HepG2 (cell line): ENCODE measurements around the gene ACSM5. TPM values are rescaled to one million over a fixed set of nuclear protein-coding genes. Genes with fewer than 3 reads are reported as not detected.

ENCODE experiments used
- CHD2 ChIP-seq: IDR thresholded peaks from 2 replicates; pipeline ENCODE4 v1.6.1; 2011; ENCODE audit warnings: low read depth, low read length, improper control_type of control experiment
- HHEX ChIP-seq: IDR thresholded peaks from 2 replicates; pipeline ENCODE4 v1.6.1; 2016; ENCODE audit warnings: control low read depth
- HOMEZ ChIP-seq: IDR thresholded peaks from 2 replicates; pipeline ENCODE4 v1.6.1; 2016; ENCODE audit warnings: low read depth
- PTBP1 ChIP-seq: fragments of 200-400 bp; formaldehyde crosslinking; IDR thresholded peaks from 2 replicates; pipeline ENCODE4 v1.6.1; 2018; ENCODE audit warnings: low read length, low read depth; ENCODE audit not compliant: poor library complexity, severe bottlenecking
- RFX1 ChIP-seq: fragments of 450-650 bp; IDR thresholded peaks from 2 replicates; pipeline ENCODE4 v1.6.1; 2017
- SALL1 ChIP-seq: sonication (generic); formaldehyde crosslinking; IDR thresholded peaks from 2 replicates; pipeline ENCODE4 v1.8.0; 2022; ENCODE audit warnings: mild to moderate bottlenecking, missing genetic modification reagents
- ZBTB7B ChIP-seq: sonication (generic); formaldehyde crosslinking; IDR thresholded peaks from 2 replicates; pipeline ENCODE4 v1.4.0; 2020; ENCODE audit warnings: missing genetic modification reagents
- ZFY ChIP-seq: sonication (generic); formaldehyde crosslinking; IDR thresholded peaks from 2 replicates; pipeline ENCODE4 v1.4.0; 2020; ENCODE audit warnings: missing genetic modification reagents
- ZNF337 ChIP-seq: sonication (generic); formaldehyde crosslinking; IDR thresholded peaks from 2 replicates; pipeline ENCODE4 v1.5.1; 2020; ENCODE audit warnings: missing genetic modification reagents, low read depth, mild to moderate bottlenecking, borderline replicate concordance
- ZNF367 ChIP-seq: sonication (generic); formaldehyde crosslinking; IDR thresholded peaks from 2 replicates; pipeline ENCODE4 v1.4.0; 2020; ENCODE audit warnings: missing genetic modification reagents, borderline replicate concordance
- ZNF776 ChIP-seq: sonication (generic); formaldehyde crosslinking; IDR thresholded peaks from 2 replicates; pipeline ENCODE4 v1.4.0; 2020; ENCODE audit warnings: mild to moderate bottlenecking, missing genetic modification reagents
- ZNF879 ChIP-seq: sonication (generic); formaldehyde crosslinking; IDR thresholded peaks from 2 replicates; pipeline ENCODE4 v1.8.1; 2023; ENCODE audit warnings: missing genetic modification reagents
- ZNF883 ChIP-seq: sonication (generic); formaldehyde crosslinking; IDR thresholded peaks from 2 replicates; pipeline ENCODE4 v1.5.1; 2020; ENCODE audit warnings: mild to moderate bottlenecking, missing genetic modification reagents; ENCODE audit errors: not compliant biosample characterization
- polyA plus RNA-seq, 8 experiments: library from polyadenylated mRNA; depleted of rRNA in 3 of 8; stranded (reverse) in 7 of 8; unstranded in 1 of 8; fragments of >200 nt; fragmentation: Illumina TruSeq in 4 of 8; extraction: Trizol in 4 of 8; gene quantifications; 2 replicates each; pipeline versions ENCODE4 v1.2.1 to v1.2.3, GENCODE V29; 2011 to 2016; ENCODE audit warnings: low read depth in 4 of 8, missing spikeins in 1 of 8, mixed read lengths in 1 of 8; ENCODE audit not compliant: insufficient read depth in 1 of 8
- total RNA-seq, 5 experiments: library from RNA; depleted of rRNA; stranded (reverse); fragments of >200 nt; fragmentation: Illumina TruSeq; extraction: Trizol; gene quantifications; 2 replicates each; pipeline ENCODE4 v1.2.3, GENCODE V29; 2016; ENCODE audit warnings: low read depth in 1 of 5
- TF ChIP-seq, protein P1 (sequence below): sonication (generic); formaldehyde crosslinking; IDR thresholded peaks from 2 replicates; pipeline ENCODE4 v1.5.1; 2020; ENCODE audit warnings: mild to moderate bottlenecking, missing genetic modification reagents, moderate library complexity
- TF ChIP-seq, protein P2 (sequence below): sonication (generic); formaldehyde crosslinking; IDR thresholded peaks from 2 replicates; pipeline ENCODE4 v1.8.0; 2022; ENCODE audit warnings: missing genetic modification reagents, mild to moderate bottlenecking, inconsistent platforms, borderline replicate concordance
- TF ChIP-seq, protein P3 (sequence below): sonication (generic); formaldehyde crosslinking; IDR thresholded peaks from 2 replicates; pipeline ENCODE4 v1.5.0; 2020; ENCODE audit warnings: mild to moderate bottlenecking, missing genetic modification reagents, borderline replicate concordance
- TF ChIP-seq, protein P4 (sequence below): sonication (generic); formaldehyde crosslinking; IDR thresholded peaks from 2 replicates; pipeline ENCODE4 v1.4.0; 2020; ENCODE audit warnings: mild to moderate bottlenecking, missing genetic modification reagents
- TF ChIP-seq, protein P5 (sequence below): sonication (generic); formaldehyde crosslinking; IDR thresholded peaks from 2 replicates; pipeline ENCODE4 v1.5.1; 2020; ENCODE audit warnings: missing genetic modification reagents, mild to moderate bottlenecking, borderline replicate concordance

The ACSM5 gene
- total and polyA plus RNA-seq, 2 of the 13 experiments (the other 11 are each of a cell fraction or from before 2014, with no cell fraction given): 9.1 to 15.0 TPM

GRCh38 chr16:20383106-20384029 is 26.0 kb upstream of the ACSM5 start (continued):
- TF ChIP-seq SALL1 (CRISPR knock-in tag) (no peak), ZNF883 (CRISPR knock-in tag) (no peak), ZNF337 (CRISPR knock-in tag) (no peak), CHD2 (no peak), ZFY (no peak), ZNF367 (CRISPR knock-in tag) (no peak), ZNF879 (CRISPR knock-in tag) (no peak), ZBTB7B (CRISPR knock-in tag) (no peak), ZNF776 (CRISPR knock-in tag) (no peak), RFX1 (no peak), PTBP1 (no peak), HOMEZ (no peak), HHEX (no peak)
- TF ChIP-seq, protein P1, sequence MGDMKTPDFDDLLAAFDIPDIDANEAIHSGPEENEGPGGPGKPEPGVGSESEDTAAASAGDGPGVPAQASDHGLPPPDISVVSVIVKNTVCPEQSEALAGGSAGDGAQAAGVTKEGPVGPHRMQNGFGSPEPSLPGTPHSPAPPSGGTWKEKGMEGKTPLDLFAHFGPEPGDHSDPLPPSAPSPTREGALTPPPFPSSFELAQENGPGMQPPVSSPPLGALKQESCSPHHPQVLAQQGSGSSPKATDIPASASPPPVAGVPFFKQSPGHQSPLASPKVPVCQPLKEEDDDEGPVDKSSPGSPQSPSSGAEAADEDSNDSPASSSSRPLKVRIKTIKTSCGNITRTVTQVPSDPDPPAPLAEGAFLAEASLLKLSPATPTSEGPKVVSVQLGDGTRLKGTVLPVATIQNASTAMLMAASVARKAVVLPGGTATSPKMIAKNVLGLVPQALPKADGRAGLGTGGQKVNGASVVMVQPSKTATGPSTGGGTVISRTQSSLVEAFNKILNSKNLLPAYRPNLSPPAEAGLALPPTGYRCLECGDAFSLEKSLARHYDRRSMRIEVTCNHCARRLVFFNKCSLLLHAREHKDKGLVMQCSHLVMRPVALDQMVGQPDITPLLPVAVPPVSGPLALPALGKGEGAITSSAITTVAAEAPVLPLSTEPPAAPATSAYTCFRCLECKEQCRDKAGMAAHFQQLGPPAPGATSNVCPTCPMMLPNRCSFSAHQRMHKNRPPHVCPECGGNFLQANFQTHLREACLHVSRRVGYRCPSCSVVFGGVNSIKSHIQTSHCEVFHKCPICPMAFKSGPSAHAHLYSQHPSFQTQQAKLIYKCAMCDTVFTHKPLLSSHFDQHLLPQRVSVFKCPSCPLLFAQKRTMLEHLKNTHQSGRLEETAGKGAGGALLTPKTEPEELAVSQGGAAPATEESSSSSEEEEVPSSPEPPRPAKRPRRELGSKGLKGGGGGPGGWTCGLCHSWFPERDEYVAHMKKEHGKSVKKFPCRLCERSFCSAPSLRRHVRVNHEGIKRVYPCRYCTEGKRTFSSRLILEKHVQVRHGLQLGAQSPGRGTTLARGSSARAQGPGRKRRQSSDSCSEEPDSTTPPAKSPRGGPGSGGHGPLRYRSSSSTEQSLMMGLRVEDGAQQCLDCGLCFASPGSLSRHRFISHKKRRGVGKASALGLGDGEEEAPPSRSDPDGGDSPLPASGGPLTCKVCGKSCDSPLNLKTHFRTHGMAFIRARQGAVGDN (CRISPR knock-in tag): 0 out of 2 replicates have a peak, but pooled peaks have one; percentile 21
- TF ChIP-seq, protein P2, sequence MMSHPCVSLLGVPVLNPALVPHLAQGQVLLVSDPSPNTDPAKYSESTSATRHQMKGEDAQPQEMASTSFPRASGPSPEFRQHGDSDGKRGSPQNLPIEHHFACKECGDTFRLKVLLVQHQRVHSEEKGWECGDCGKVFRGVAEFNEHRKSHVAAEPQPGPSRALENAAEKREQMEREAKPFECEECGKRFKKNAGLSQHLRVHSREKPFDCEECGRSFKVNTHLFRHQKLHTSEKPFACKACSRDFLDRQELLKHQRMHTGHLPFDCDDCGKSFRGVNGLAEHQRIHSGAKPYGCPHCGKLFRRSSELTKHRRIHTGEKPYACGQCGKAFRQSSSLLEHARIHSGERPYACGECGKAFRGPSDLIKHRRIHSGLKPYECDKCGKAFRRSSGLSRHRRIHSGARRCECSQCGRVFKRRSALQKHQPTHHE: no peak
- TF ChIP-seq, protein P3, sequence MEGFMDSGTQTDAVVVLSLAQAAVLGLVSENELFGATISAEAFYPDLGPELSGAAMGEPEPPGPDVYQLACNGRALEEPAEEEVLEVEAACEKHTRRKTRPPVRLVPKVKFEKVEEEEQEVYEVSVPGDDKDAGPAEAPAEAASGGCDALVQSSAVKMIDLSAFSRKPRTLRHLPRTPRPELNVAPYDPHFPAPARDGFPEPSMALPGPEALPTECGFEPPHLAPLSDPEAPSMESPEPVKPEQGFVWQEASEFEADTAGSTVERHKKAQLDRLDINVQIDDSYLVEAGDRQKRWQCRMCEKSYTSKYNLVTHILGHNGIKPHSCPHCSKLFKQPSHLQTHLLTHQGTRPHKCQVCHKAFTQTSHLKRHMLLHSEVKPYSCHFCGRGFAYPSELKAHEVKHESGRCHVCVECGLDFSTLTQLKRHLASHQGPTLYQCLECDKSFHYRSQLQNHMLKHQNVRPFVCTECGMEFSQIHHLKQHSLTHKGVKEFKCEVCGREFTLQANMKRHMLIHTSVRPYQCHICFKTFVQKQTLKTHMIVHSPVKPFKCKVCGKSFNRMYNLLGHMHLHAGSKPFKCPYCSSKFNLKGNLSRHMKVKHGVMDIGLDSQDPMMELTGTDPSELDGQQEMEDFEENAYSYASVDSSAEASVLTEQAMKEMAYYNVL (CRISPR knock-in tag): no peak
- TF ChIP-seq, protein P4, sequence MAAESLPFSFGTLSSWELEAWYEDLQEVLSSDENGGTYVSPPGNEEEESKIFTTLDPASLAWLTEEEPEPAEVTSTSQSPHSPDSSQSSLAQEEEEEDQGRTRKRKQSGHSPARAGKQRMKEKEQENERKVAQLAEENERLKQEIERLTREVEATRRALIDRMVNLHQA (CRISPR knock-in tag): no peak
- TF ChIP-seq, protein P5, sequence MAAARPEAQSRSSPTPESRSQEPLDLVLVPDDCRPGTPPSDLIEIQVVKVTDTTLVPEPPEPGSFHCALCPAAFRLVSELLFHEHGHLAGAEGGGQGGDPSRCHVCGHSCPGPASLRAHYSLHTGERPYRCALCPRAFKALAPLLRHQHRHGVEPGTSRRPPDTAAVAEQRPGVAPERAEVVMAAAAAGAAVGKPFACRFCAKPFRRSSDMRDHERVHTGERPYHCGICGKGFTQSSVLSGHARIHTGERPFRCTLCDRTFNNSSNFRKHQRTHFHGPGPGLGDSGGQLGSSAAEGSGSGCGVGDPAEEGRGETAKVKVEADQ (CRISPR knock-in tag): 0 out of 2 replicates have a peak, but pooled peaks have one; percentile 60
